PC-3 (cell line): ENCODE results near the gene SELENOM. TPM values are rescaled to one million over a fixed set of nuclear protein-coding genes. Genes with fewer than 3 reads are reported as not detected.
A peak's percentile ranks its signal among the peaks of the same experiment; 100 is the strongest.

Source experiments
- ATAC-seq: fragments of 200-7000 bp; cut with Tn5 transposase; 2 replicates; pipeline ENCODE4 v1.9.1; 2020; ENCODE audit warnings: mild to moderate bottlenecking, moderate library complexity
- BruUV-seq: library from RNA; stranded (reverse); fragments of 400-500 nt; replicated peaks from 2 replicates; lab custom pipeline; 2021; lab: Mats Ljungman, UMichigan
- CTCF ChIA-PET: fragments of 300-600 bp; sonication (Branson Sonifier 250); formaldehyde crosslinking; loops from one replicate; lab custom pipeline; 2022; ENCODE audit warnings: antibody characterized with exemption; lab: Charles Lee
- POLR2A ChIA-PET: fragments of 300-600 bp; sonication (Branson Sonifier 250); formaldehyde crosslinking; loops from one replicate; lab custom pipeline; 2022; ENCODE audit warnings: antibody characterized with exemption; ENCODE audit not compliant: unreplicated experiment; lab: Charles Lee
- DNase-seq: peaks from one replicate; pipeline ENCODE4 v3.0.0-alpha.2; 2015
- H2AFZ ChIP-seq: fragments of 300-600 bp; sonication (generic); 2 replicates; pipeline ENCODE4 v1.6.0; 2016; ENCODE audit warnings: antibody characterized with exemption, low read length
- H3F3A ChIP-seq: fragments of 300-600 bp; sonication (generic); one replicate; pipeline ENCODE4 v1.6.0; 2017; ENCODE audit warnings: antibody characterized with exemption, low read length, control low read depth, mild to moderate bottlenecking; ENCODE audit not compliant: unreplicated experiment
- H3K27ac ChIP-seq: fragments of 300-600 bp; sonication (generic); 2 replicates; pipeline ENCODE4 v1.5.1; 2016; ENCODE audit warnings: mild to moderate bottlenecking, low read length
- H3K27me3 ChIP-seq: fragments of 300-600 bp; sonication (generic); 2 replicates; pipeline ENCODE4 v1.6.1; 2016; ENCODE audit warnings: low read length, mixed read lengths
- H3K36me3 ChIP-seq: fragments of 300-600 bp; sonication (generic); 2 replicates; pipeline ENCODE4 v1.6.1; 2016; ENCODE audit warnings: low read depth, mixed run types, low read length, mixed read lengths
- H3K4me1 ChIP-seq: fragments of 300-600 bp; sonication (generic); 2 replicates; pipeline ENCODE4 v1.5.1; 2016; ENCODE audit warnings: low read length; ENCODE audit not compliant: insufficient read depth
- H3K4me2 ChIP-seq: fragments of 300-600 bp; sonication (generic); 2 replicates; pipeline ENCODE4 v1.6.0; 2016; ENCODE audit warnings: low read length
- H3K4me3 ChIP-seq: fragments of 300-600 bp; sonication (generic); 2 replicates; pipeline ENCODE4 v1.5.1; 2016; ENCODE audit warnings: mild to moderate bottlenecking, low read length, mixed read lengths
- H3K79me2 ChIP-seq: fragments of 300-600 bp; sonication (generic); 2 replicates; pipeline ENCODE4 v1.6.1; 2017; ENCODE audit warnings: low read length, mixed read lengths
- H3K9ac ChIP-seq: fragments of 300-600 bp; sonication (generic); 2 replicates; pipeline ENCODE4 v1.6.0; 2016; ENCODE audit warnings: mild to moderate bottlenecking, low read length
- H3K9me2 ChIP-seq: fragments of 300-600 bp; sonication (generic); replicated peaks from 2 replicates; pipeline ENCODE4 v1.6.1; 2016; ENCODE audit warnings: mixed run types, low read length, mixed read lengths
- H3K9me3 ChIP-seq: fragments of 300-600 bp; sonication (generic); 2 replicates; pipeline ENCODE4 v1.6.1; 2016; ENCODE audit warnings: low read length, mixed read lengths
- H4K20me1 ChIP-seq: fragments of 300-600 bp; sonication (generic); 2 replicates; pipeline ENCODE4 v1.6.1; 2016; ENCODE audit warnings: low read length, mixed read lengths
- CTCF ChIP-seq: fragments of 300-600 bp; sonication (generic); conservative IDR thresholded peaks from 2 replicates; pipeline ENCODE4 v1.5.1; 2017; ENCODE audit warnings: antibody characterized with exemption, low read depth, mild to moderate bottlenecking, low read length
- EZH2 ChIP-seq: fragments of 300-600 bp; sonication (generic); IDR thresholded peaks from one replicate; pipeline ENCODE4 v1.6.1; 2017; ENCODE audit warnings: antibody characterized with exemption, mild to moderate bottlenecking, low read length; ENCODE audit not compliant: unreplicated experiment
- EZH2phosphoT487 ChIP-seq: fragments of 300-600 bp; sonication (generic); IDR thresholded peaks from 2 replicates; pipeline ENCODE4 v1.6.1; 2018; ENCODE audit warnings: mild to moderate bottlenecking, antibody characterized with exemption, low read length, borderline replicate concordance
- intact Hi-C: fragments of 100-400 bp; cut with micrococcal nuclease; formaldehyde crosslinking; loops from 2 replicates; pipeline ENCODE4 v1.9.0; 2023
- total RNA-seq: library from RNA; depleted of rRNA; stranded (reverse); fragments of >200 nt; gene quantifications from 2 replicates; pipeline ENCODE4 v1.2.3, GENCODE V29; 2014

Gene SELENOM
- total RNA-seq, 1 experiment from 2014 or later: 36.8 TPM

- Histone ChIP-seq H3F3A (no peaks in the 10 kb centered on the region), H3K27ac (no peak overlapping the region), H3K9ac (no peak overlapping the region), H2AFZ (no peak overlapping the region), H4K20me1 (no peaks in the 10 kb centered on the region), H3K4me3 (no peak overlapping the region), H3K9me2 (no peaks in the 10 kb centered on the region), H3K4me2 (no peak overlapping the region), H3K36me3 (peaks cover 13% of the 10 kb centered on the region; the same call in 1 of the 2 replicates), H3K79me2 (no peaks in the 10 kb centered on the region), H3K9me3 (no peaks in the 10 kb centered on the region), H3K4me1 (peaks cover 4% of the 10 kb centered on the region; the same call in 1 of the 2 replicates), H3K27me3 (no peaks in the 10 kb centered on the region)
- DNase-seq (no peak), ATAC-seq (no peak)
- no peak for TF ChIP-seq EZH2phosphoT487
- BruUV-seq: no TSS peak
- CTCF ChIA-PET: no interaction called here
- POLR2A ChIA-PET: no interaction called here
- intact Hi-C loops: no loop called here
Measured at GRCh38 chr22:31103111-31103510, 4.3 kb downstream of the SELENOM start.

GRCh38 chr22:31102441-31103081 is 4.8 kb downstream of the SELENOM start:
- DNase-seq (peak; percentile 23), ATAC-seq (peak; percentile 43)
- intact Hi-C loops: no loop called here
- POLR2A ChIA-PET: interaction anchor here (0.6 kb wide), 1 partner anchor 188 kb away, joined by 3 read pairs; no protein-coding TSS in a partner anchor
- Histone ChIP-seq H2AFZ (no peak overlapping the region), H3K36me3 (peaks cover 17% of the 10 kb centered on the region; the same call in 1 of the 2 replicates), H3K79me2 (no peaks in the 10 kb centered on the region), H3K9me2 (no peaks in the 10 kb centered on the region), H3K4me3 (no peak overlapping the region), H3K4me2 (no peak overlapping the region), H3K9ac (no peak overlapping the region), H4K20me1 (no peaks in the 10 kb centered on the region), H3K4me1 (peaks cover 4% of the 10 kb centered on the region; the same call in 1 of the 2 replicates), H3K9me3 (no peaks in the 10 kb centered on the region), H3K27me3 (no peaks in the 10 kb centered on the region), H3F3A (no peaks in the 10 kb centered on the region), H3K27ac (no peak overlapping the region)
- CTCF ChIA-PET: interaction anchor here (0.6 kb wide), 1 partner anchor 17 kb away, joined by 4 read pairs; no protein-coding TSS in a partner anchor
- BruUV-seq: no TSS peak
- no peak for TF ChIP-seq EZH2phosphoT487

- Histone ChIP-seq H3K79me2 (no peaks in the 10 kb centered on the region), H3K27me3 (no peaks in the 10 kb centered on the region), H4K20me1 (no peaks in the 10 kb centered on the region), H3F3A (no peaks in the 10 kb centered on the region), H3K4me3 (no peak overlapping the region), H3K9ac (no peak overlapping the region), H3K4me2 (no peak overlapping the region), H3K9me2 (no peaks in the 10 kb centered on the region), H3K27ac (no peak overlapping the region), H3K36me3 (peaks cover 21% of the 10 kb centered on the region; the same call in 1 of the 2 replicates), H3K9me3 (no peaks in the 10 kb centered on the region), H2AFZ (no peak overlapping the region), H3K4me1 (no peaks in the 10 kb centered on the region)
- TF ChIP-seq CTCF: no peak
- TF ChIP-seq EZH2: no peak
- no peak for TF ChIP-seq EZH2phosphoT487
- no peak for DNase-seq
- no peak for ATAC-seq
- intact Hi-C loops: no loop called here
- ChIA-PET POLR2A (no interaction called here), CTCF (no interaction called here)
- no TSS peak for BruUV-seq
Measured at GRCh38 chr22:31100762-31101525, 6.4 kb downstream of the SELENOM start.
